ENCODE measurements around the gene ALDH1A3. TPM values are rescaled to one million over a fixed set of nuclear protein-coding genes. Genes with fewer than 3 reads are reported as not detected.

The ALDH1A3 gene
- total RNA-seq, 2 experiments from 2014 or later, result not detected

DNA sequence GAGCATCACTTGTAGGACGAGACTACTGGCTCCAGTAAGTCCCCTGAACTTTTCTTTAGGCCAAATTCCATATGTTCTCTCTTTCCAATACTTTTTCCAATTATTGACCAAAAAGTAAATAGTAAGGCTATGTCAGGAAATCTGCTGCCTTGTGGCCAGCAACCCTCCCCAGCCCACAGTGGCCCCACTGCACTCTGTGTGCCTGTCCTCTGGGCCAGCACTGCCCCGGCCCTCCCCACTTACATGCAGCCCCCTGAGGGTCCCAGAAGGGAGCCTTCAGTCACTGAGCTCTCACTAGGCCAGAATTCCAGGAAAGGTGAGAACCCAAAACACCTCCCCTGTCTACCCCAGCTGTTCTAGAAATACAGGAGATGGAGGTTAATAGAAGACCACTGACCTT is 21.3 kb upstream of the ALDH1A3 start:
- Histone ChIP-seq H3K4me1 (ENCODE audit: insufficient read depth, low read length) (no peaks in the 10 kb centered on the region), H3K4me3 (ENCODE audit: low read length) (no peak overlapping the region), H3K27ac (ENCODE audit: low read depth in 1 of 2, low read length in 2 of 2) (no peak overlapping the region), H3K9me3 (ENCODE audit: control insufficient read depth in 1 of 2, insufficient read depth in 1 of 2, low read length in 2 of 2) (peaks cover 0 to 18% of the 10 kb centered on the region in 2 experiments), H3K36me3 (ENCODE audit: insufficient read depth, low read length) (no peaks in the 10 kb centered on the region), H3K27me3 (ENCODE audit: control insufficient read depth in 1 of 2, insufficient read depth in 2 of 2, low read length in 2 of 2) (peaks cover 0 to 4% of the 10 kb centered on the region in 2 experiments)
- Mint-ChIP-seq H3K4me3 (no peak overlapping the region), H3K4me1 (ENCODE audit: low read depth) (no peaks in the 10 kb centered on the region), H3K27ac (no peak overlapping the region), H3K27me3 (peaks cover 11% of the 10 kb centered on the region), H3K36me3 (ENCODE audit: low read depth) (no peaks in the 10 kb centered on the region), H3K9me3 (no peaks in the 10 kb centered on the region)
- ChIA-PET POLR2A (no interaction called here), CTCF (no interaction called here)
- TF ChIP-seq, protein P1, sequence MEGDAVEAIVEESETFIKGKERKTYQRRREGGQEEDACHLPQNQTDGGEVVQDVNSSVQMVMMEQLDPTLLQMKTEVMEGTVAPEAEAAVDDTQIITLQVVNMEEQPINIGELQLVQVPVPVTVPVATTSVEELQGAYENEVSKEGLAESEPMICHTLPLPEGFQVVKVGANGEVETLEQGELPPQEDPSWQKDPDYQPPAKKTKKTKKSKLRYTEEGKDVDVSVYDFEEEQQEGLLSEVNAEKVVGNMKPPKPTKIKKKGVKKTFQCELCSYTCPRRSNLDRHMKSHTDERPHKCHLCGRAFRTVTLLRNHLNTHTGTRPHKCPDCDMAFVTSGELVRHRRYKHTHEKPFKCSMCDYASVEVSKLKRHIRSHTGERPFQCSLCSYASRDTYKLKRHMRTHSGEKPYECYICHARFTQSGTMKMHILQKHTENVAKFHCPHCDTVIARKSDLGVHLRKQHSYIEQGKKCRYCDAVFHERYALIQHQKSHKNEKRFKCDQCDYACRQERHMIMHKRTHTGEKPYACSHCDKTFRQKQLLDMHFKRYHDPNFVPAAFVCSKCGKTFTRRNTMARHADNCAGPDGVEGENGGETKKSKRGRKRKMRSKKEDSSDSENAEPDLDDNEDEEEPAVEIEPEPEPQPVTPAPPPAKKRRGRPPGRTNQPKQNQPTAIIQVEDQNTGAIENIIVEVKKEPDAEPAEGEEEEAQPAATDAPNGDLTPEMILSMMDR (IDR thresholded peaks at IDR 0.05), result no peak
- ATAC-seq (ENCODE audit: poor library complexity) (no peak), DNase-seq (no peak)
- intact Hi-C loops (cut with DNase I, micrococcal nuclease), result no loop called here

DNA sequence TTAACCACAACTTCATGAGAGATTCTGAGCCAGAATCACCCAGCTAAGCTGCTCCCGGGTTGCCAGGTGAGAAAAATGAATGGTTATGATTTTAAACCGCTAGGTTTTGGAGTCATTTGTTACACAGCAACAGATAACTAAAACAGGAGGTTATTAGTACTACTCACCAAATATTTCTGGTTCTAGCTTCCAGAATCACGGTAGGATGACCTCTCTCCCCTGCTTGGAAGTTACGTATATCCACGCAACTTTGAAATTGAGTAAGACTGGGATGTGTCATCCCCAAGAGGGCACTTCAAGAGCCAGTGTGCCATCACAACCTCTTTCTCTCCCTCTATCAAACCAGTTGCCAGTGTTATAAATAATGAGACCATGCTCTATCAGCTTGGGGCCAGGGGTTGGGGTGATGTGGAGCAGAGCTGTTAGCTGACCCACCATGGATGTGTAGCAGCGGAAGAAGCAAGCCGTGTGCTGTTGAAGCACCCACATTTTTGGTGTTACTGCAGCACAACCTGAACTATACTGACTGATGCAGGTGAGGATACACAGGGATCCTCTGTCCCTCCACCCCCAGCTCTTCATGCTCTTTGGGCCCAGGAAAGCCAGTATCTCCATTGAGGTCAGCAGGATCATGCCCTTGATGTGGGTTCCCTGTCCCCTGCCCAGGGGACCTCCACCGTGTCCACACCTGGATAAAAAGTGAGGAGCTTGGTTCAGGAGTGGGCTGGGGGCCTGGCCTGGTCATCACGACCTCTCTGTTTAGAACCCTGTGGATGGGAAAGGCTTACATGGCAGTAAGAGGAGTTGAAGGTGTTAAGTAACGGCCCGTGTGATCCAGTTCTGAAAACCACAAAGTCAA is 19.4 kb upstream of the ALDH1A3 start:
- POLR2A ChIA-PET, result no interaction called here
- ATAC-seq (ENCODE audit: poor library complexity) (no peak), DNase-seq (no peak)
- TF ChIP-seq, protein P1 (IDR thresholded peaks at IDR 0.05), result no peak
- CTCF ChIA-PET, result interaction anchor here (1.7 kb wide), 1 partner anchor 13 kb away, joined by 4 read pairs; no protein-coding TSS in a partner anchor
- no peaks in the 10 kb centered on the region for H3K4me1 Mint-ChIP-seq (ENCODE audit: low read depth)
- Histone ChIP-seq H3K4me3 (ENCODE audit: low read length) (no peak overlapping the region), H3K4me1 (ENCODE audit: insufficient read depth, low read length) (no peaks in the 10 kb centered on the region), H3K36me3 (ENCODE audit: insufficient read depth, low read length) (no peaks in the 10 kb centered on the region), H3K9me3 (ENCODE audit: control insufficient read depth in 1 of 2, insufficient read depth in 1 of 2, low read length in 2 of 2) (peaks cover 0 to 18% of the 10 kb centered on the region in 2 experiments), H3K27me3 (ENCODE audit: control insufficient read depth in 1 of 2, insufficient read depth in 2 of 2, low read length in 2 of 2) (peaks cover 0 to 4% of the 10 kb centered on the region in 2 experiments), H3K27ac (ENCODE audit: low read depth in 1 of 2, low read length in 2 of 2) (no peak overlapping the region)
- H3K36me3 Mint-ChIP-seq (ENCODE audit: low read depth), result no peaks in the 10 kb centered on the region
- intact Hi-C loops (cut with DNase I, micrococcal nuclease), result no loop called here
- H3K9me3 Mint-ChIP-seq, result no peaks in the 10 kb centered on the region
- peaks cover 26% of the 10 kb centered on the region for H3K27me3 Mint-ChIP-seq
- no peak overlapping the region for H3K27ac Mint-ChIP-seq
- no peak overlapping the region for H3K4me3 Mint-ChIP-seq

DNA sequence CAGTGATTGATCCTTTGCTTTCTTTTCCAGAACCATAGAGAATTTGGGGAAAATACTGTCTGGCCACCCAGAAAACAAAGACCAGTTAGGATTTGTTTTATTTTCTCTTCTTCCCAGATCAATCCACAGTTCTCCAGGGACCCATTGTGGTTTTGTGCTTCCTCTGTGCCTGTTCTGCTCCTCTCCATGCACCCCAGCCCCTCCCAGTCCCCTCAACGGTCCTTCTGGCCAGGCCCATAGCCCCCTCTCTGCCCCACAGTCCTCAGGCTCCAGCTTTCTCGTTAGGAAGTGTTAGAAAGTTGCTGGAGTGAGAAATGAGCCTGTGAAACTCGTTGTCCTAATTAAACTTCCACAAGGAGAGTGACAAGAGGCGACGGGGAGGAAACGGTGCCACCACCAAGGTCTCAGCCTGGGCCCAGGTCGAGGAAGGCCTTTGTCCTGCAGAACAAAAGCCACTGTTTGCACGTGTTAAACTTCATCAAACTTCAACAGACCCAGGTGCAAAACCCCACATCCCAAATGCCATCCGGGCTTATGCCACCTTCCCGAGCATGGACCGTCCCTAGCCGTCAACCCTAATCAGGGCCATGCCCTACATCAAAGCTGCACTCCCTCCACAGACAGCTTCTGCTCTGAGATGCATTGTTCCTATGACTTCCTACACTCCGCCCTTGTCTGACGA is 18.7 kb upstream of the ALDH1A3 start:
- Mint-ChIP-seq H3K9me3 (no peaks in the 10 kb centered on the region), H3K4me3 (no peak overlapping the region), H3K27me3 (peaks cover 32% of the 10 kb centered on the region), H3K4me1 (ENCODE audit: low read depth) (no peaks in the 10 kb centered on the region), H3K27ac (no peak overlapping the region), H3K36me3 (ENCODE audit: low read depth) (no peaks in the 10 kb centered on the region)
- H3K27me3 ChIP-seq (ENCODE audit: control insufficient read depth in 1 of 2, insufficient read depth in 2 of 2, low read length in 2 of 2), result peaks cover 0 to 4% of the 10 kb centered on the region in 2 experiments
- POLR2A ChIA-PET, result no interaction called here
- CTCF ChIA-PET, result no interaction called here
- TF ChIP-seq, protein P1 (IDR thresholded peaks at IDR 0.05), result no peak
- no peak overlapping the region for H3K4me3 ChIP-seq (ENCODE audit: low read length)
- no peak for DNase-seq
- peaks cover 0 to 18% of the 10 kb centered on the region in 2 experiments for H3K9me3 ChIP-seq (ENCODE audit: control insufficient read depth in 1 of 2, insufficient read depth in 1 of 2, low read length in 2 of 2)
- no peak for ATAC-seq (ENCODE audit: poor library complexity)
- no peak overlapping the region for H3K27ac ChIP-seq (ENCODE audit: low read depth in 1 of 2, low read length in 2 of 2)
- intact Hi-C loops (cut with DNase I, micrococcal nuclease), result no loop called here
- H3K4me1 ChIP-seq (ENCODE audit: insufficient read depth, low read length), result no peaks in the 10 kb centered on the region
- no peaks in the 10 kb centered on the region for H3K36me3 ChIP-seq (ENCODE audit: insufficient read depth, low read length)
